GM12872 (cell line): ENCODE results near the gene ZG16B.

Source experiments
- CTCF ChIP-seq: IDR thresholded peaks from 3 replicates; pipeline ENCODE4 v1.5.1; 2011; ENCODE audit warnings: low read depth, mild to moderate bottlenecking, low read length, moderate library complexity; ENCODE audit not compliant: insufficient read depth

The ZG16B gene

GRCh38 chr16:2857451-2858244, 27.5 kb downstream of the ZG16B start, which contains the start of gene PRSS22:
Gene PRSS22, minus strand, starts transcription at chr16:2858170. Its CDS starts 66 bp downstream, at chr16:2858104.
- no peak for TF ChIP-seq CTCF

- TF ChIP-seq CTCF, result no peak
Measured at GRCh38 chr16:2858245-2859025, 28.3 kb downstream of the ZG16B start.

GRCh38 chr16:2859686-2860265, 29.7 kb downstream of the ZG16B start:
- TF ChIP-seq CTCF, result no peak

GRCh38 chr16:2860826-2861567, 30.9 kb downstream of the ZG16B start:
- no peak for TF ChIP-seq CTCF

- TF ChIP-seq CTCF, result no peak
Measured at GRCh38 chr16:2865651-2866050, 35.5 kb downstream of the ZG16B start.

GRCh38 chr16:2866431-2866830, 36.3 kb downstream of the ZG16B start:
- no peak for TF ChIP-seq CTCF

- no peak for TF ChIP-seq CTCF
Measured at GRCh38 chr16:2867661-2867986, 37.5 kb downstream of the ZG16B start.
